ENCODE results near the gene WNT3A.

- TF ChIP-seq EZH2phosphoT487 (IDR thresholded peaks at IDR 0.05; ENCODE audit: low read depth), result no peak
- no peak for TF ChIP-seq CTCF (IDR thresholded peaks at IDR 0.05; ENCODE audit: low read depth, low read length)
Observed at GRCh38 chr1:228083871-228084278, 77.1 kb downstream of the WNT3A start.
